GM19193 (cell line): ENCODE measurements around the gene RAB11FIP3.

Experiments
- POLR2A ChIP-seq: IDR thresholded peaks from 4 replicates; pipeline ENCODE4 v1.6.1; 2011; ENCODE audit not compliant: insufficient read depth, insufficient read length; ENCODE audit errors: extremely low read depth

RAB11FIP3 gene

DNA sequence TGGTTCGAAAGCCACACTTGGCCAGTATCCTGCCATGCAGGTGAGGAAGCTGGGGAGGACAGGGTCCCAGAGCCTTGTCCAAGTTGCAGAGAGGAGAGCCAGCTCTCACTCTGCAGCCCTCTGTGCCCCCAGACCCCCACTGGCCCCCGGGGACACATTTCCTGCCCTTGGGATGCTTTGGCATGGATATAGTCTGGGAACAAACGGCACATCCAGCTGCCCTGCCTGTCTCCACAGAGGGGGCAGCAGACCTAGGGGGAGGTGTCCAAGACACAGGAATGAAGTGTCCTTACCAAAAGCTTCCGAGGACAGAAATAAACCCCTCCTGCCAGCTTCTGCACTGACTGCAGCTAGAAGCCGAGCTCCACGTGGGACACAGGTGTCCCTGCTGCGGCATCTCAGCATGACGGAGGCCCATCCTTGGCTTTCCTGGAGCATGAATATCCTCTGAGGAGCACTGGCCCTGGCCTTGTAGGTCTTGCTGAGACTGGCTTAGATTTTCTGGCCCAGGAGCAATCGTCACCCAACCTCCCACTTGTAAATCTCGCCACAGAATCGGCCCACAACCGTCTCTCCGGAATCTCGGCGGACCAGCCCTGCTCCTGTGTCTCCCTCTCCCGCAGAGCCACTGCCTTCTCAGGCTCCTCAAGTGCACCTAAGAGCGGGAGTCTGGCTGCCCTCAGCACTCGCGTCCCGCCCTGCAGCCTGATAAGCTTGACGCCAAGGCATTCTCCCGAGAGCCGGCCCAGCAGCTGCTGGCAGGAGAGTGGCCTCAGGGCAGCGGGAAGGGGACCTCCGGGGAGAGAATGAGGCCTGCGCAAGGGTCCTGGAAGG is 100.9 kb downstream of the RAB11FIP3 start:
- TF ChIP-seq POLR2A, result no peak

DNA sequence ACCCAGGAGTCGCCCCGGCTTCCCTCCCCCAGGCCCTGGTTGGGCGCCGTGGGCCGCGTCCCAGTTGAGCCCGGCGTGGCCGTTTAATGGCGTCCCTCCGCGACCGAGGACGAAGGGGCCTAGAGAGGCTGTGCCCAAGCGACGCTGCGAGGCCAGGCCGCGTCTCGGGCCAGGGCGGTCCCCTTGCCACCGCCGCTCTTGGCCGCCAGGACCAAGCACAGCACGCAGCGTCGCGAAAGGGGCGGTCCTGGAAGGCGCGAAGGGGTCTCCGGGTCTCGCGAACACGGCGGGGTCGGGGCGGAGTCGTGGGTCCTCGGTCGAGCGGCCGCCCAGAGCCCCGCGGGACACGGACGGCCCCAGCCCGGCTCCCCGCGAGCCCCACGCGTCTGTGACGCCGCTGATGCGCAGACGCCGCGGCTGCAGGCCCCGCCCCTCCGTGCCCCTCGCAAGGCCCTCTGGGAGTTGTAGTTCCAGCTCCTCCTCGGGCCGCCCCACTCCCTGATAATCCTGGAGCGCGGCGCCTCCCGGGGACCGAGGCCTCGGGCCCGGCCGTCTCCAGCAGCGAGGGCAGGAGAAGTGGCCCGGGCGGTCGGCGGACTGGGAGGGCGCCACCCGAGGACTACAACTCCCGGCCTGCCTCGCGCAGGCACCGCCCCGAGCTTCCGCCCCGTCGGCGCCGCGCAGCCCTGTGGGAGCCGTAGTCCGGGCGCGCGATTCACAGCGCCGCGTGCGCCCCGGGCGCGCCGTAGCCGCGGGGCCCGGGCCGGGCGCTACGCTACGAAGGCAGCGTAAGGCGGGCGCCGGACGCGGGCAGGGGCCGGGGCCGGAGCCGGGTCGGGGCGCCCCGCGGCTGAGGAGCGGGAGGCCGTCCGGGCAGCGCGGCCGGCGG is 101.8 kb downstream of the RAB11FIP3 start, which contains the start of gene CAPN15:
TSS of gene CAPN15 (plus strand) at position 698 of the 889 bp plus-strand sequence. CDS start 19,127 bp downstream, outside the sequence.
- TF ChIP-seq POLR2A, result peak; percentile 62

DNA sequence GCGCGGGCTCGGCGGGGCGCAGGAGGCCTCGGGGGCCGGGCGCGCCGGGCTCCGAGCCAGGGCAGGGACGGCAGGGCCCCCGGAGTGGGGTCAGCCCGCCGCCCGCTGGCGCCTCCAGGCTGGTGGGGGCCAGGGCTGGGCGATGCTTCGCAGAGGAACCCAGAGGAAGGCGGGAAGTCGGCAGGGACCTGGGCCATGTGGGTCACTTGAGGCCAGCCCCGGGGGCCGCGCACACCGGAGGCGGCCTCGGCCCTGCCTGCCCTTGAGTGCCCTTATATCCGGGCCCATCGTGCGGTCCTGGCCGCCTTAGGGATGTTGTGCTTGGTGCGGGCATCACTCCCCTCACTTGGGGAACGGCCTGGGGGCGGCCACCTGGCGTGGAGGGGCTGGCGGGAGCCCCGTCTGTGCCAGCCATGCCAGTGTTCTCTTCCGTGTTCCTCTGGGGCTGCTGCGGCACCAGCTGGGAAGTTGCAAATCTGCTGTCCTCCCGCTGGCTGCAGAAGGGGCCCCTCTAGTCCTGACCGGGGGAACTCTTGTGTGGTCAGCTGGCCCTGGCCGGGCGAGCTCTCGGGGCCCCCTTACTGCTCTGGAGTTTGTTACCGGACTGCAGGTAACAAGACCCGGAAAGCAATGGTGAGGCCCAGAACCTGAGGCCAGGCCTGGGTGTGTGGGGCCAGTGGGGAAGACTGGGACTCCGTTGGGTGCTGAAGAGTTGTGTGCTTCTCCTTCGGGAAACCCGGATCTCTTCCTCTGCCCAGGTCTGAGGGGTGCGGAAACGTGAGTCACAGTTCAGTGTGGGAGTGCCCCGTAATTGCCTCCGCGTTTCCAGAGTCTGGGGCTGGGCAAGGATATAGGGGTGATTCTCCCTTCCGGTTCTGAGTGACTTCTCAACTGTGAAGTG is 102.9 kb downstream of the RAB11FIP3 start:
- TF ChIP-seq POLR2A, result peak; percentile 19

DNA sequence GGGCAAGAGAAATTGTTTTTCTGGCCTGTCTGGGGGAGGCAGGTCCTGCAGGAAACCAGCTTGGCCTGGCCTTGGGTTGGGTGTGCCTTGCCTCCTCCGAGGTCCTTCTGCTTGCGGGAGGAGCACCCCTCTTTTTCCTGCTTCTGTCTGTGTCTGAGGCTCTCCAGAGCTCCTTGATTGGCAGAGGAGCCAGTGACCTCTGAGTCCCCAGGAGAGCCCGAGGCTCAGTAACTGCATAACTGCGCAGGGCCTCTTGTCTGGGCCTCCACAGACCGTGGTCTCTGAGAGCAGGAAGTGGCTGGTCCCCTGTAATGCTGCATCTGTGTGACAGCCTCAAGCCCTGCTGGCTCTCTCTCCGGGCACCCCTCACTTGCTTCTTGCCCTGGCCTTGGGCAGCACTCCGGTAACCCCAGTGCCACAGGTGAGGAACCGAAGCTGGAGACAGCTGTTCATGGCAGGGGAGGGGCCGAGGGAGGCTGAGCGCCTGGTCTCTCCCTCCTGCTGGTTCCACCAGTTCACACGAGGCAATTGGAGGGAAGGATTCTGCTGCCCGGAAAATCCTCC is 103.6 kb downstream of the RAB11FIP3 start:
- TF ChIP-seq POLR2A, result no peak

GRCh38 chr16:530111-530817 is 104.8 kb downstream of the RAB11FIP3 start:
- TF ChIP-seq POLR2A, result no peak

DNA sequence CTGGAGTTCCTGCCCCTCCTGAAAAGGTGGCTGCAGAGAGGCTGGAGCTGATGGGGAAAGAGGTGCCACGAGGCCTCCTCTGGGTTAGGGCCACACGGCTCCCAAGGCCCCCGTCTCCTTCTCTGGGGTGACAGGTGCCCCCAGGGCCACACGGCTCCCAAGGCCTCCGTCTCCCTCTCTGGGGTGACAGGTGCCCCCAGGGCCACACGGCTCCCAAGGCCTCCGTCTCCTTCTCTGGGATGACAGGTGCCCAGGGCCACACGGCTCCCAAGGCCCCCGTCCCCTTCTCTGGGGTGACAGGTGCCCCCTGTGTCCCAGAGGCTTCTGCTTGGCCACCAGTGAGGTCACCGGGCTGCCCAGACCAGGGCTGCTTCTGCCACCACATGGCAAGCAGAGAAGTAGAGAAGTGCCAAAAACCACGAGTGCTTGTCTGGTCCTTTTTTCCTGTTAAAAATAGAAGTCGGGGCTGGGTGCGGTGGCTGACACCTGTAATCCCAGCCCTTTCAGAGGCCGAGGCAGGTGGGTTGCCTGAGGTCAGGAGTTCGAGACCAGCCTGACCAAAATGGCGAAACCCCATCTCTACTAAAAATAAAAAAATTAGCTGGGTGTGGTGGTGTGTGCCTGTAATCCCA is 106.2 kb downstream of the RAB11FIP3 start:
- TF ChIP-seq POLR2A, result no peak

- no peak for TF ChIP-seq POLR2A
Observed at GRCh38 chr16:533391-534123, 108.1 kb downstream of the RAB11FIP3 start.

DNA sequence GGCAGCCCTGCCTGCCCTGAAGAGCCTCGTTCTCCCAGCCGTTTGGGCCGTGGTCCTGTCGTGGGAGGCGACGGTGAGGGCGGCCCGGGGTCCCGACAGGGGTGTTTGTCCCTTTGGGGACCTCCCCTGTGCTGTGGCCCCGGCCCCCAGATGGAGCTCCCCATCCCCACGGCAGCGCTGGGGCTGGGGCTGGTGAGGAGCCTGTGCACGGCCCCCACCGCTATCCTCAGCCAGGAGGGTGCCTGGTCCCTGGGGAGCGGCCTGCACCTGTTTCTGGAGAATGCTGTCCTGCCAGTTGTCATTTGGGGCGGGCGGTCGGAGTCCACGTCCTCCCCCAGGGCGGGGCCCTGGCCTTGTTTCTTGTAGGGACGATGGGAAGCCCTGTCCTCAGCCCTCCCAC is 108.7 kb downstream of the RAB11FIP3 start:
- no peak for TF ChIP-seq POLR2A

- no peak for TF ChIP-seq POLR2A
Observed at GRCh38 chr16:534856-535445, 109.5 kb downstream of the RAB11FIP3 start.

DNA sequence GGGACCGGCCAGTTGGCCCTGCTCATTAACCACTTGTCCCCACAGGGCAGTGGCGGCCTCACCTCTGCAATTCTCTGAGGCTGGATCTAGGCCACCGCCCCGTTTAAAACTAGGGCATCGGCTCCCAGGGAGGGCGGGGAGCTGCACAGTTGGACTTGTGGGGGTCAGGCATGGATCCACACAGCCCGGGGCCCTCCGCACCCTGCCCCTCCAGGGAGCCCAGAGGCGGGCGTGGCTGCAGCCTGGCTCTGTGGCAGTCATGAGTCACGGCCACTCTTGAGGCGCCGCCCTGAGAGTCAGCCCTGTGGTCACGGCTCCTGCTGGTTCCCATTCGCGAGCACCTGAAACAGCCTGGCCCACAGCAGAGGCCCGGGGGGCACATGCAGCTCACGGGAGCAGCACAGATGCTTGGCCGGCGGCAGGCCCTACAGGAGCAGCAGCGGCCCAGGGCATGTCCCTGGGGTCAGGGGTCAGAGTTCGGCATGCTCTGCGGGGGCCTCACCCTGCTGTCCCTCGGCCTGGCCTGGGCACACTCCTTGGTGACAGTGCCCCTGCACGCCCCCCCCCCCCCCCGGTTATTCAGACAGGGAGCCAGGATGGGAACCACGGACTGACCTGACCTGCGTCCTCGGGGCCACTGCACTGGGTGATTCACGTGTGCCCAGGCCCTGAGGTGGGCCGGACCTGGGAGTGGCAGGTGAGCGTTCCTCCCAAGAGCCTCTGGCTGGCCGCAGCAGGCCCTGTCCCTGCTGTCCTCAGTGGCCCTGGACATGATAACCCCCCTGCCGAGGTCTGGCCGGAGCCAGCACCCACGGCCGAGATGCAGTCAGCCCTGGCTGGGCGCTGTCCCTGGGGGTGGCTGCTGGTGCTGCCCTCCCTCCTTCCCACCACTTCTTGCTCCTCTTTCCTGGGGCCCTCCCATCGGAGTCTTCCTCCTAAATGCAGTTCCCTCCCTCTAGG is 110.3 kb downstream of the RAB11FIP3 start:
- TF ChIP-seq POLR2A, result no peak

- no peak for TF ChIP-seq POLR2A
Observed at GRCh38 chr16:536746-537145, 111.3 kb downstream of the RAB11FIP3 start.
